ENCODE data around the gene EPHX1. TPM values are rescaled to one million over a fixed set of nuclear protein-coding genes. Genes with fewer than 3 reads are reported as not detected.

The EPHX1 gene
- total and polyA plus RNA-seq, 4 donors, result 31.7 to 115 (median 98.5) TPM

GRCh38 chr1:225824533-225824941 is 14.6 kb downstream of the EPHX1 start:
- Histone ChIP-seq H3K4me3 (no peak overlapping the region), H3K27ac (ENCODE audit: low read depth in 1 of 2, low read length in 1 of 2) (no peak overlapping the region), H3K27me3 (ENCODE audit: control insufficient read depth in 3 of 3, insufficient read depth in 3 of 3, low read length in 2 of 3) (no peaks in the 10 kb centered on the region), H3K9ac (ENCODE audit: insufficient read depth in 1 of 2, low read length in 2 of 2) (no peak overlapping the region), H3K4me1 (ENCODE audit: control insufficient read depth in 5 of 5, insufficient read depth in 5 of 5, low read length in 5 of 5) (peaks cover 0 to 51% (median 20%) of the 10 kb centered on the region in 5 donors), H3K9me3 (ENCODE audit: control insufficient read depth in 4 of 4, insufficient read depth in 3 of 4, low read length in 3 of 4) (no peaks in the 10 kb centered on the region), H3K36me3 (ENCODE audit: control insufficient read depth in 4 of 4, insufficient read depth in 4 of 4, low read length in 4 of 4) (peaks cover 0 to 22% (median 4%) of the 10 kb centered on the region in 4 donors)
- TF ChIP-seq, protein P1, sequence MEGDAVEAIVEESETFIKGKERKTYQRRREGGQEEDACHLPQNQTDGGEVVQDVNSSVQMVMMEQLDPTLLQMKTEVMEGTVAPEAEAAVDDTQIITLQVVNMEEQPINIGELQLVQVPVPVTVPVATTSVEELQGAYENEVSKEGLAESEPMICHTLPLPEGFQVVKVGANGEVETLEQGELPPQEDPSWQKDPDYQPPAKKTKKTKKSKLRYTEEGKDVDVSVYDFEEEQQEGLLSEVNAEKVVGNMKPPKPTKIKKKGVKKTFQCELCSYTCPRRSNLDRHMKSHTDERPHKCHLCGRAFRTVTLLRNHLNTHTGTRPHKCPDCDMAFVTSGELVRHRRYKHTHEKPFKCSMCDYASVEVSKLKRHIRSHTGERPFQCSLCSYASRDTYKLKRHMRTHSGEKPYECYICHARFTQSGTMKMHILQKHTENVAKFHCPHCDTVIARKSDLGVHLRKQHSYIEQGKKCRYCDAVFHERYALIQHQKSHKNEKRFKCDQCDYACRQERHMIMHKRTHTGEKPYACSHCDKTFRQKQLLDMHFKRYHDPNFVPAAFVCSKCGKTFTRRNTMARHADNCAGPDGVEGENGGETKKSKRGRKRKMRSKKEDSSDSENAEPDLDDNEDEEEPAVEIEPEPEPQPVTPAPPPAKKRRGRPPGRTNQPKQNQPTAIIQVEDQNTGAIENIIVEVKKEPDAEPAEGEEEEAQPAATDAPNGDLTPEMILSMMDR (IDR thresholded peaks at IDR 0.05; ENCODE audit: control extremely low read depth, extremely low read depth), result no peak
- 86 to 93% methylated on average over 12 of the region's 12 CpGs for WGBS, 2 donors
- DNase-seq, result no peak
- ATAC-seq (ENCODE audit: insufficient read depth, low FRiP score), result no peak

- no peak for ATAC-seq (ENCODE audit: insufficient read depth, low FRiP score)
- Histone ChIP-seq H3K36me3 (ENCODE audit: control insufficient read depth in 4 of 4, insufficient read depth in 4 of 4, low read length in 4 of 4) (peaks cover 0 to 24% (median 7%) of the 10 kb centered on the region in 4 donors), H3K27ac (ENCODE audit: low read depth in 1 of 2, low read length in 1 of 2) (no peak overlapping the region), H3K9ac (ENCODE audit: insufficient read depth in 1 of 2, low read length in 2 of 2) (no peak overlapping the region), H3K4me3 (no peak overlapping the region), H3K4me1 (ENCODE audit: control insufficient read depth in 5 of 5, insufficient read depth in 5 of 5, low read length in 5 of 5) (peaks cover 0 to 47% (median 19%) of the 10 kb centered on the region in 5 donors), H3K9me3 (ENCODE audit: control insufficient read depth in 4 of 4, insufficient read depth in 3 of 4, low read length in 3 of 4) (no peaks in the 10 kb centered on the region), H3K27me3 (ENCODE audit: control insufficient read depth in 3 of 3, insufficient read depth in 3 of 3, low read length in 2 of 3) (no peaks in the 10 kb centered on the region)
- 67 to 86% methylated on average over 6 of the region's 6 CpGs for WGBS, 2 donors
- TF ChIP-seq, protein P1 (IDR thresholded peaks at IDR 0.05; ENCODE audit: control extremely low read depth, extremely low read depth), result no peak
- no peak for DNase-seq
Observed at GRCh38 chr1:225825078-225825477, 15.2 kb downstream of the EPHX1 start.

- ATAC-seq (ENCODE audit: insufficient read depth, low FRiP score), result no peak
- H3K4me1 ChIP-seq (ENCODE audit: control insufficient read depth in 5 of 5, insufficient read depth in 5 of 5, low read length in 5 of 5), result peaks cover 0 to 42% (median 19%) of the 10 kb centered on the region in 5 donors
- no peaks in the 10 kb centered on the region for H3K27me3 ChIP-seq (ENCODE audit: control insufficient read depth in 3 of 3, insufficient read depth in 3 of 3, low read length in 2 of 3)
- 62 to 65% methylated on average over 7 of the region's 7 CpGs for WGBS, 2 donors
- H3K4me3 ChIP-seq, result no peak overlapping the region
- DNase-seq, result no peak
- no peak overlapping the region for H3K9ac ChIP-seq (ENCODE audit: insufficient read depth in 1 of 2, low read length in 2 of 2)
- H3K27ac ChIP-seq (ENCODE audit: low read depth in 1 of 2, low read length in 1 of 2), result peak overlapping the region in 1 of 2 donors; percentile 13
- TF ChIP-seq, protein P1 (IDR thresholded peaks at IDR 0.05; ENCODE audit: control extremely low read depth, extremely low read depth), result no peak
- H3K9me3 ChIP-seq (ENCODE audit: control insufficient read depth in 4 of 4, insufficient read depth in 3 of 4, low read length in 3 of 4), result no peaks in the 10 kb centered on the region
- H3K36me3 ChIP-seq (ENCODE audit: control insufficient read depth in 4 of 4, insufficient read depth in 4 of 4, low read length in 4 of 4), result peaks cover 0 to 23% (median 10%) of the 10 kb centered on the region in 4 donors
Observed at GRCh38 chr1:225825607-225826007, 15.7 kb downstream of the EPHX1 start.

DNA sequence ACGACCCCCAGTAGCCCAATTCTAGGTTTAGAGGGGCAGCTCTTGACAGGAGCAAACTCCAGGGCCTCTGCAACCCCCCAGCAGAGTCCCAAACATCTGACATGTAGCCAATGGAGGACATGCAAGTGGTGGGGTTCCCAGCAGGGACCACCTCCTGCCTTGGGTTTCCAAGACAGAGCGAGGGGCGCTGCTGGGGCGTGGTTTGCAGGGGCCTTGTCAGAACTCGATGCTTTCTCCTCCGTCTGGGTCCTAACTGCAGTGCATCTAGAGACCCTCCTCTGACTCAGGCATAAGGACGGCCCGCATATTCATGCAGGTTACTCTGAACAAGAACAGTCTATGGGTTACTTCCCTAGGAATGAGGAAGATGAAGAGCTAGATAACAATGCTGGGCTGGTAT is 17.2 kb downstream of the EPHX1 start:
- no peaks in the 10 kb centered on the region for H3K9me3 ChIP-seq (ENCODE audit: control insufficient read depth in 4 of 4, insufficient read depth in 3 of 4, low read length in 3 of 4)
- WGBS, 2 donors, result 73 to 95% methylated on average over 8 of the region's 8 CpGs
- H3K27ac ChIP-seq (ENCODE audit: low read depth in 1 of 2, low read length in 1 of 2), result no peak overlapping the region
- H3K9ac ChIP-seq (ENCODE audit: insufficient read depth in 1 of 2, low read length in 2 of 2), result no peak overlapping the region
- TF ChIP-seq, protein P1 (IDR thresholded peaks at IDR 0.05; ENCODE audit: control extremely low read depth, extremely low read depth), result no peak
- H3K4me1 ChIP-seq (ENCODE audit: control insufficient read depth in 5 of 5, insufficient read depth in 5 of 5, low read length in 5 of 5), result peaks cover 0 to 32% (median 17%) of the 10 kb centered on the region in 5 donors
- no peaks in the 10 kb centered on the region for H3K27me3 ChIP-seq (ENCODE audit: control insufficient read depth in 3 of 3, insufficient read depth in 3 of 3, low read length in 2 of 3)
- ATAC-seq (ENCODE audit: insufficient read depth, low FRiP score), result no peak
- DNase-seq, result no peak
- H3K4me3 ChIP-seq, result no peak overlapping the region
- peaks cover 0 to 28% (median 18%) of the 10 kb centered on the region in 4 donors for H3K36me3 ChIP-seq (ENCODE audit: control insufficient read depth in 4 of 4, insufficient read depth in 4 of 4, low read length in 4 of 4)

All from lung (tissue), 12 donors.